ENCODE results near the gene INCA1. TPM values are rescaled to one million over a fixed set of nuclear protein-coding genes. Genes with fewer than 3 reads are reported as not detected.

INCA1 gene
- polyA plus RNA-seq, 1 experiment, result 1.3 TPM

GRCh38 chr17:4950075-4950745 is 47.1 kb downstream of the INCA1 start:
- H3K36me3 ChIP-seq (ENCODE audit: control insufficient read depth, insufficient read depth, low read length), result peaks cover 9% of the 10 kb centered on the region
- peak overlapping the region; percentile 92 for H3K4me3 ChIP-seq (ENCODE audit: low read depth, low read length)
- TF ChIP-seq, protein P1, sequence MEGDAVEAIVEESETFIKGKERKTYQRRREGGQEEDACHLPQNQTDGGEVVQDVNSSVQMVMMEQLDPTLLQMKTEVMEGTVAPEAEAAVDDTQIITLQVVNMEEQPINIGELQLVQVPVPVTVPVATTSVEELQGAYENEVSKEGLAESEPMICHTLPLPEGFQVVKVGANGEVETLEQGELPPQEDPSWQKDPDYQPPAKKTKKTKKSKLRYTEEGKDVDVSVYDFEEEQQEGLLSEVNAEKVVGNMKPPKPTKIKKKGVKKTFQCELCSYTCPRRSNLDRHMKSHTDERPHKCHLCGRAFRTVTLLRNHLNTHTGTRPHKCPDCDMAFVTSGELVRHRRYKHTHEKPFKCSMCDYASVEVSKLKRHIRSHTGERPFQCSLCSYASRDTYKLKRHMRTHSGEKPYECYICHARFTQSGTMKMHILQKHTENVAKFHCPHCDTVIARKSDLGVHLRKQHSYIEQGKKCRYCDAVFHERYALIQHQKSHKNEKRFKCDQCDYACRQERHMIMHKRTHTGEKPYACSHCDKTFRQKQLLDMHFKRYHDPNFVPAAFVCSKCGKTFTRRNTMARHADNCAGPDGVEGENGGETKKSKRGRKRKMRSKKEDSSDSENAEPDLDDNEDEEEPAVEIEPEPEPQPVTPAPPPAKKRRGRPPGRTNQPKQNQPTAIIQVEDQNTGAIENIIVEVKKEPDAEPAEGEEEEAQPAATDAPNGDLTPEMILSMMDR (IDR thresholded peaks at IDR 0.05; ENCODE audit: insufficient read depth, low read depth, low read length), result no peak
- no peak for DNase-seq (ENCODE audit: low read depth)
- ChIA-PET POLR2A (interaction anchor here (0.6 kb wide), 1 partner anchor 17 kb away, joined by 3 read pairs; no protein-coding TSS in a partner anchor), CTCF (no interaction called here)
- H3K27me3 ChIP-seq (ENCODE audit: control insufficient read depth, insufficient read depth, low read length), result no peaks in the 10 kb centered on the region

- POLR2A ChIA-PET, result interaction anchor here (0.6 to 2.5 kb wide), 3 partner anchors 9 to 18 kb away, joined by 3 to 17 read pairs (median 3); partner anchors contain the start of genes RNF167 and SPAG7
- CTCF ChIA-PET, result no interaction called here
- peak overlapping the region; percentile 92 for H3K4me3 ChIP-seq (ENCODE audit: low read depth, low read length)
Measured at GRCh38 chr17:4949321-4950074, 47.8 kb downstream of the INCA1 start.

DNA sequence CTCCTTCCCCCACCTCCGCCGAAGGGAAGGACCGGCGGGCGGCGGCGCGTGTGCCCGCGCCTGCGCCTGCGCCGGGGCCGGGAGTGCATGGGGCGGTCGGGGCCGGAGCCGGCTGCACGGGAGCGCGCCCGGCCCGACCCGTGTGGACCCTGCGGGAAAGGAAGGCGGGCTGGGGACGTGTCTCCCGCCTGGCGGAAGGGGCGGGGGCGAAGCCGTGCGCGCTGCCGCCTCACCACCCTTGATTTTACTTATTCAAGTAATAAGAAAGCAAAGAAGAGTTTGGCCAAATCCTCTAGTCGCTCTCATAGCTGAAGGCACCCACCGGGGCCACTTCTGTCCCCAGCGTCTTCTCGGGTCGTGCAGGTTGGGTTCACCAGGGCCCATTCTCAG is 48.4 kb downstream of the INCA1 start:
- ChIA-PET POLR2A (interaction anchor here (0.6 to 2.5 kb wide), 2 partner anchors 9 to 18 kb away, joined by 3 to 17 read pairs; partner anchors contain the start of genes RNF167 and SPAG7), CTCF (no interaction called here)
- Histone ChIP-seq H3K27me3 (ENCODE audit: control insufficient read depth, insufficient read depth, low read length) (no peaks in the 10 kb centered on the region), H3K36me3 (ENCODE audit: control insufficient read depth, insufficient read depth, low read length) (peaks cover 13% of the 10 kb centered on the region), H3K4me3 (ENCODE audit: low read depth, low read length) (peak overlapping the region; percentile 92)
- TF ChIP-seq, protein P1 (IDR thresholded peaks at IDR 0.05; ENCODE audit: insufficient read depth, low read depth, low read length), result no peak
- peak; percentile 60 for DNase-seq (ENCODE audit: low read depth)

More at GRCh38 chr17:4949321-4950074, 47.8 kb downstream of the INCA1 start:
- no peak for DNase-seq (ENCODE audit: low read depth)
- TF ChIP-seq, protein P1 (IDR thresholded peaks at IDR 0.05; ENCODE audit: insufficient read depth, low read depth, low read length), result no peak
- Histone ChIP-seq H3K36me3 (ENCODE audit: control insufficient read depth, insufficient read depth, low read length) (peaks cover 12% of the 10 kb centered on the region), H3K27me3 (ENCODE audit: control insufficient read depth, insufficient read depth, low read length) (no peaks in the 10 kb centered on the region)

DNA sequence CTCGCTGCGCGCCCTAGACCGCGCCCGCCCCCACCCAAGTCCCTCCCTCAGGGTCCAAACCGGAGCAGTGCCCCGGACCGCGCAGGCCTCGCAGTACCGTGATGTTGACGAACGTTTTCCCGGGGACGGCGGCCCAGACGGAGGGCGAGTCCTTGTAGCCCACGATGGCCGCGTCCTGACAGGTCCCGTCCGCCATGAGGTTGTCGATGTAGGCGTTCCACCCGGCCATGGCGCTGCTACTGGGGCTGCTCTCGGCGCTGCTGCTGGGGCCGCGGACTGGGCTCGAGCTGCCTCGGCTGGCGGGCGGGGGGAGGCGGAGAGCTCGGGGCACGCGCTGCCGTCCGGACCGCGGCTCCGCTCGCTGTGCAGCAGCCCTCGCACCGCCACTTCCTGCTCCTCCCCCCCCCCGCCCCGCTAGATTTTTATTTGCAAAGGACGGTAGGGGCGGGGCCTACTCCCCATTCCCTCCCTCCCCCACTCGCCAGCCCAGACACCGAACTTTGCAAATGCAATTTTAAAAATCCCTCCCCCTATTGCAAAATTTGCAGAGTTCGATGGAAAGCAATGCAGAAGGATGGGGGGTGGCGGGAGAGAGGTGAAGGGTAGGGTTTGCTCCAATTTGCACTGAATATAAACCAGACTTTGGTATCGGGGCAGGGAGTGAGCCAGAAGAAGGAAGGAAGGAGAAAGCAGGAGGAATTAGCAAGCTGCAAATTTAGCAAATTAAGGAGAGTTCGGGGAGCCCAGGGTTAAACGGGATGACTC is 49.0 kb downstream of the INCA1 start, which contains the start of gene PFN1:
Gene PFN1, minus strand, starts transcription at position 365 of the 765 bp plus-strand sequence. Its CDS starts 136 bp downstream, at position 229.
- Histone ChIP-seq H3K36me3 (ENCODE audit: control insufficient read depth, insufficient read depth, low read length) (peaks cover 13% of the 10 kb centered on the region), H3K27me3 (ENCODE audit: control insufficient read depth, insufficient read depth, low read length) (no peaks in the 10 kb centered on the region), H3K4me3 (ENCODE audit: low read depth, low read length) (peak within 1 kb of the TSS; percentile 92)
- CTCF ChIA-PET, result interaction anchor here (1.3 kb wide), 1 partner anchor 39 kb away, joined by 4 read pairs; no protein-coding TSS in a partner anchor
- POLR2A ChIA-PET, result interaction anchor here (0.6 to 2.5 kb wide), 2 partner anchors 8 to 19 kb away, joined by 3 to 17 read pairs; partner anchors contain the start of genes RNF167 and SPAG7
- peak; percentile 63 for DNase-seq (ENCODE audit: low read depth)
- TF ChIP-seq, protein P1 (IDR thresholded peaks at IDR 0.05; ENCODE audit: insufficient read depth, low read depth, low read length), result no peak
